ENCODE results near the gene GIGYF1. TPM values are rescaled to one million over a fixed set of nuclear protein-coding genes. Genes with fewer than 3 reads are reported as not detected.

Gene GIGYF1
- total RNA-seq, 1 donor from 2014 or later = 21.6 TPM

DNA sequence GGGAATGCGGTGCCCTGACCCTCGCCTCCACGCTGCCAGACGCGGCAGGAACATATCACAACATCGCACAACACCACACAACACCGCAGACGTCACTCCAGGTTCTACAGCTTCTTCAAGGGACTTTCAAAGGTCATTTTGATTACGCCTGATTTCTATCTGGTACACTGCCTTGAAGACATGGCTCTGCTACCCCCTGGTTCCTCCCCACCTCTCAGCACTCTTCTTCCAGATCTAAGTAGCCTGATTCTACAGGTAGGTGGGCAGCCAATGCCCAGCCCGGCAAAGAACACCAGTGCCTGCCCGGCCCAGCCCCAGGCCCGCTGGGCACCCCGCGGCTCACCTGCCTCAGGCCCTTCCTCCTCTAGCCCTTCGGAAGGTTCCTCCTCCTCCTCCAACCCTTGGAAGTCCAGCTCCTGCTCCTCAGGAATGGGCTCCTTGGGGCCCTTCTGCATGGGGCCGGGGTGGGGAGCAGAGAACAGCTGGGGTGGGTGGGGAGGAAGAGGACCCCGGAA is 8.4 kb downstream of the GIGYF1 start:
- no peak for DNase-seq (ENCODE audit: low spot score)
- no peak for ATAC-seq

DNA sequence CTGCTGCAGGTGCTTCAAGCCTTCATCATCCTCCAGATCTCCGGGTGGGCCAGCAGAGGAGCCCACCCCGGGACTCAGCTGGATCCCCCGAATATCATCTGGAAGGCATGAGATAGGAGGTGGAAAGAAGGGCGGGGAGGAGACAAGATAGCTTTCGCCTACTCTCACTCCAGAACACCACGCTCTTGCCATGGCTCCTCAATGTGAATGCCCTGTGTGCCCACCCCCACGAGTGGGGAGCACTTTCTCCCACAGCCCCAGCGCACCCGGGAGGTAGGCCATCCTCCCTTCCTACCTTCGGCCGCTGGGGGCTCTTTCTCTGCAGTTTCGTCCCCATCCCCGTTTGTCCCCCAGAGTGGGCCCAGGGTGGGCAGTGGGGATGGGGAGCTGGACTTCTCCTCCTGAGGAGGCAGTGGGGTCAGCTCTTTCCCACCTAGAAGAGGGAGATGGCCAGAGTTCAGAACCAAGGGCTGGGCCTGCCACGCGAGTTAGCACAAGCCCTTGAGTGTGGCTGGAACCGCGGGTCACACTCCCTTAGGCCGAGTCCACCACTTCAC is 8.9 kb downstream of the GIGYF1 start:
- DNase-seq (ENCODE audit: low spot score) (no peak), ATAC-seq (no peak)

DNA sequence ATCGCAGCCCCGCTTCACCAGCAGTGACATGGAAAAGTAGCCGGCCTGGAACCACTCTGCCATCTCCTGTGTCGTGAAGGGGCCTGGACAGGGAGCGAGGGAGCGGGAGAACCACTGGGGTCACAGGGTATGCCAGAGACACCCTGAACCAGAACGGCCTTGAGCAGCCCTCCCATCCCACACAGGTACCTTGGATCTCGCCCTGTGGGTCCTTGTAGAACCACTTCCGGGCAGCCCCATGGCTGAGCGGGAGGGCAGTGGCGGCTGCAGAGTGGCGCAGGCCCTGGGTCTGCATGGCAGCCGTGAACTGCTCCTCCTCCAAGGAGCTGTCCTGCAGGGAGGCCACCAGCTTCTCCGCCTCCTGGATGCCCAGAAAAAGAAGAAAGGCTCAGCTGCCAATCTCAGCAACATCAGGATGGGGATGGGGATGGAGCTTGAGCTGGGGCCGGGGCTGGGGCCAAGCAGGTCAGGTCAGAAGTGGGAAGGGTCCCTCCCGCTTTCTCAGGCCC is 9.5 kb downstream of the GIGYF1 start:
- no peak for DNase-seq (ENCODE audit: low spot score)

DNA sequence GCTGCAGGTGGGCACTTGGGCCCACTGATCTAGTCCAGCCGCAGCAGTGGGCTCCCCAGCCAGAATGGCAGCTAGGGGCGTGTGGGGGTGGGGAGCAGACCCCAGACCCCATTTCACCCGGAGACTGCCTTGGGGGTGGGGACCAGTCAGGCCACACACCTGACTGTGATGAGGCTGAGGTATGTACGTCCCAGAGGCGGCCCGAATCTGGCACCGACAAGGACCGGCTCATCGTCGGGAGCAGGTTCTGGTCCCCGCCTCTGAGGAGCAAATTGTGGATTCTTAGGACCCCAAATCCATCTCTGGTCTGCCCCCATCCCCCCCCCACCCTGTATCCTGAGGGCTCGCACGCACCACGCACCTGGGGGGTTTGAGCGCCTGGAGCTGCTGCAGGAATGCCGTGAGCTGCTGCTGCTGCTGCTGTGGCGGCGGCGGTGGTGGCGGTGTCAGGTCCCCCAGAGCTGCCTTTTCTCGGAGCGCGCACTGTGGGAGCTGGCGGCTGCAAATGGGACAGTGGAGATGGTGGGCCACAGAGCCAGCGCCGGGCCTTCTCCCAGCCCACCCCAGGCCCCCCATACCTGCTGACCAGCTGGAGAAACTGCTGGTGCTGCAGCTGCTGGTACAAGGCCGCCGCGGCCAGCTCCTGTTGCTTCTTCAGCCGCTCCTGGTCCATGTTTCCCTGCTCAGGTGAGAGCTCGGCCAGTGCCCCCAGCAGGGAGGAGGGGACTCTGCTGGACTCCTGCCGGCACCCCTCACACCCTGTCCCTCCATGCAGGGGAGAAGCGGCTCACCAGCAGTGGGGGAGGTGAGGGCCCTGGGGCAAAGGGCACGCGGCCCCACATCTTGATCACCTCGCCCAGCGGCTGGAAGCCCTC is 10.2 kb downstream of the GIGYF1 start:
- DNase-seq (ENCODE audit: low spot score) = no peak
- ATAC-seq = no peak

More for the DNA sequence above, 9.5 kb downstream of the GIGYF1 start:
- no peak for ATAC-seq

DNA sequence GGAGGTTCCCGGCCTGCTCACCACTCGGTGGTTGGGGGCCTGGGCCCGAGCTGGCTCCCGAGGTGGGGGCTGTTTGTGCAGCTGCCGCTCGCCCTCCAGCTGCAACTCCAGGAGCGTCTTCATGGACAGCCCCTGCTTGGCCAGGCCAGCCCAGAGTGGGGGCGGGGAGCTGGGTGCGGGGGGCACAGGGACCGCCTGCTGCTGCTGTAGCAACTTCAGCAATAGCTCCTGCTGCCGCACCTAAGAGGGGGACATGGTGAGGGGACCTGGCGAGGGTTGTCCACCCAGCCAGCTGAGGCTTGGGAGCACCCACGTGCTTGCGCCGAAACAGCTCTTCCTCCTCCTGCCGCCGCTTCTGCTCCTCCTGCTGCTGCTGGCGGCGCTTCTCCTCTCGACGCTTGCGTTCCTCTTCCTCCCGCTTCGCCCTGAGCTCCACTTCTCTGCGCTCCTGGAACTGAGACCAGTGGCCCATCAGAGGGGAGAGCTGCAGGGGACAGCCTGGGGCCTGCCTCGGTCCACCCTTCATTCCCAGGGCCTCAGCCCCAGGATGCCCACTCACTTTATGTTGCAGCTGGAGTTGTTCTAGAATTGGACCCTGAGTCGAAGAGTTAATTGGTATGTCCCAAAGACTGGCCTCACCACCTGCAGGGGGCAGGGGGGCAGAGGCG is 10.9 kb downstream of the GIGYF1 start:
- ATAC-seq (no peak), DNase-seq (ENCODE audit: low spot score) (no peak)

DNA sequence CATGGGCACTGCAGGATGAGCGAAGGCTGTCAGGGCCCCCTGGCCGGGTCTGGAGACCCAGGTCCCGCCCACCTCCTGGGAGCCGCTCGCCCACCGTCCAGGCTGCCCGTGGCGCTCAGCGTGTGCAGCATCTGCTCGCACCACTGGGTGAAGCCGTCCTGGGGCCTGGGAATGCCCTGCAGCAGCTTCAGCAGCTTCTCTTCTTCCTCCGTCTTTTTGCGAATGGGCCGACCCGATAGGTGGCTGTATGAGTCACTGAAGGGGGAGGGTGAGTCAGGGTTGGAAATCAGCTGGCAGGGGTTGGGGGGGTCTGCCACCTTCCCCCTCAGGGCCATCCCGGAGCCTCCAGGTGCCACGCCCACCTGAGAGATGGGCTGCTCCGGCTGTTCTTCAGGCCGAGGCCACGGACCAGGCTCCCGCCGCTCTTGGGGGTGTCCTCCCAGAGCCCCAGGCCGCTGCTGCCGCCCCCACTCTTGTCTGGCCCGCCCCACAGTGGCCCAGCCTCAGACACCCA is 11.8 kb downstream of the GIGYF1 start:
- DNase-seq (ENCODE audit: low spot score) (no peak), ATAC-seq (no peak)

DNA sequence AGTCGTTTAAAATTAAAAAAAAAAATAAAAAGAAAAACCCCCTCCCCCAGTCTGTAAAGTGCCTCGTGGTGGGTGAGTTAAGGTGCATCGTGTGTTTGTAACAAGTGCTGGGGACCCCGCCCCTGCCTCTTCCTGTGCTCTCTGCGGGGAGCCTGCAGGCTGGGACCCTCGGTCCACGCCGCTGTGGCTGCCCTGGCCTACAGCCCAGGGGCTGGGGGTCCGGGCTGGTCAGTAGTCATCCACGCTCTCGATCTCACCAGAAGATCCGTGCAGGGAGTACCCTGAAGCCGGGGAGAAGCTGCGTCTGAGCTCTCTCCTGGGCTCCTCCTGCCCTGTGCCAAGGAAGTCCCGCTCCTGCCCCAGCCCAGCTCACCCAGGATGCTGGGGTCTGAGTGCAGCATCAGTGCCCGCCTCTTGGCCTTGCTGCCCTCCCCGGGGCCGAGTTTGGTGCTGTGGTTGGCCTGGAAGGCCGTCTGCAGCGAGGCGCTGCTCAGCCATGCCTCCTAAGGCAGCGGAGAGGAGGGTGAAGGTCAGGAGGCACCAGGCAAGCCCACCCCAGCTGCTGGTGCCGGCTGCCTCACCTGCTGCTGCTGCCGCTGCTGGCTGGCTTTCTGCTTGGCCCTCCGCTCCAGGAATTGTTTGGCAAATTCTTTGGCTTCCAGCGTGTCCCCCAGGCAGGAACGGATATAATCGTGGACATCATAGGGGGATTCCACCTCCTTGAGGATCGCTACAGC is 12.4 kb downstream of the GIGYF1 start:
- no peak for ATAC-seq
- DNase-seq (ENCODE audit: low spot score) = no peak

DNA sequence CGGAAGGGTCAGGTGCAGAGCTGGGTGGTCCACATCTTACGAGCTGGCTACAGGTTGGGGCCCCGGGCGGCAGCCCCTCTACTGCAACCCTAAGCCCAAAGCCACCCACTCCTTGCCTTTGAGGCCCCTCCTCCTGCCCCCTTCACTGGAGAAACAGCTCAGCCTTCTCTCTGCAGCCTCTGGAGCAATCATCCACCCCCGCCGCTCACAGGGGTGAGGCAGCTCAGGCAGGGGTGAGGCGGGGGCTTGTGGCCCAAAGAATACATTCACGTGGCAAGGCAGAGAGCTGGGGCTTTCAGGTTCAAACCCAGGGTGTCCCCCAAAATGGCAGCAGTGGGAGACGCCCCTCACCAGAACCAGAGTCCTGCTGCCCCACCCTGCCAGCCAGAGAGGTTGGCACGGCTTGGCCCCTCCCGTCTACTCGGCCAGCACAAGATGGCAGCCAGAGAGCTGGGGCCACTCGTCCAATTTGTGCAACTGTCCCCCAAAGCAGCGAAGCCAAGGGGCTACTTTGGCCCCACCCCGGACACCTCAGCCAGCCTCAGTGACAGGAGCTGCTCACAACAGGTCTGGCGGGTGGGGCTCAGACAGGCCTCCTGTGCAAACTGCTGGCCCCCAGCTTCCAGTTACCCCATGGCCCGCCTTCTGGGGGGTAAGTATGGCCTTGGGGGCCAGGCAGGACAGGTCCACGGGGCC is 13.3 kb downstream of the GIGYF1 start:
- no peak for DNase-seq (ENCODE audit: low spot score)
- ATAC-seq = no peak

DNA sequence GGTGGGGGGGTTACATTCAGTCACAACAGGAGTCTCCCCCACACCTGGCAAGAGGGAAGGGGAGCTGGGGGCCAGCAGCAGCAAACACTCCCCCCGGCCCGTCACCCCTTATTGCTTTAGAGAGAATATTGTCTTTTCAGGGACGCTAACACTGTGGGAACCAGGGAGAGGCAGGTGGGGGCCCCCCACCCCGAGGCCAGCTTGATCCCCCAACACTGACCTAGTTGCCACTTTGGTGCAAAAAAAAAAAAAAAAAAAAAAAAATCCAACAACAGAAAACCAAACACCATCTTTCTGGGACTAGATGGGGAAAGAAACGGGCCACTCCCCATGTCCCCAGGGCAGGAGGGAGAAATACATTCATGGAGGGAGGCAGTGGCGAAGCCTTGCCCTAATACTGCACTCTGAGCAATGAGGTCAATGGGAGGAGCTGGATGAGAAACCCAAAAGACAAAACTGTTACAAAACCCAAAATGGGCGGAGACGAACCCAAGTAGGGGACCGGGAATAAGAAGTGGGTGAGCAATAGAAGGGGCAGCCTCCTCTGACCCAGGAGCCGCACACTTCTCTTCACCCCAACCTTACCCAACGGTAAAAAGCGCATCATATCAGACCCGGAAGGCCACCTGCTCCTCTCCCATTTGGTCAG is 14.0 kb downstream of the GIGYF1 start:
- DNase-seq (ENCODE audit: low spot score) = no peak
- ATAC-seq = peak; percentile 2

DNA sequence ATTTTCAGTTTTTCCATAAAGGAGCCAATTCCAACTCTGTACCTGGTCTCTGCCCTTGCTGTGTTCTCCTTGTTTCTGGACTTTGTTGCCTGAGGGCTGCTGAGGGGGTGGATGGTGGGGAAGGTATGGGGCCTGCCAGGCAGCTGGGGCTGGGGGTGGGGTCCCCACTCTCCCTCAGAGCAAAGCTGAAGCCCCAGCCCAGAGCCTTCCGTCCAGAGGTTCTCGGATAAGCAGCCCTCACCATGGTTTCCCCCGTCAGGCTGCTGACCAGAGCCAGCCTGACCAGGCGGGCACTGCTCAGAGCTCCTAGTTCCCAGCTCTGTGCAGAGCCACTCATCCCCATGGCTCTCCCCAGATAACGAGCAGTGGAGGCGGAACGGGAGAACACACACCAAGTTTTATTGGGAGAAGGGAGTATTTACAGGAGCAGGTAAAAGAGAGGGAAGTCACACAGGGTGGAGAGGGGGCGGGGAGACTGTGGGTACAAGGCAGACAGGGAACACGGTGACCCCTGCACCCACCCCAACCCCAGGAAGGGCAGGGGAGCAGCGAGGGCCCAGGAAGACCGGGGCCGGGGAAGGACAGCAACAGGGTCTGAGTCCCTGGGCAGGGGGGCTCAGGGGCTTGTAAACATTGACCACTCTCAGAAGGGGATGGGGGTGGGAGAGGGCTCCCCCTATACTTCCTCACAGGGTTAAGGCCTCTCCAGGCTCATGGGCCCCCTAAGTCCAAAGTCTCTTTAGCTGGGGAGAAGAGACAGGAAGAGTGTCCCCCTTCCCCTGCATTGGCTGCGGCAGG is 14.7 kb downstream of the GIGYF1 start:
- DNase-seq (ENCODE audit: low spot score) (no peak), ATAC-seq (no peak)

DNA sequence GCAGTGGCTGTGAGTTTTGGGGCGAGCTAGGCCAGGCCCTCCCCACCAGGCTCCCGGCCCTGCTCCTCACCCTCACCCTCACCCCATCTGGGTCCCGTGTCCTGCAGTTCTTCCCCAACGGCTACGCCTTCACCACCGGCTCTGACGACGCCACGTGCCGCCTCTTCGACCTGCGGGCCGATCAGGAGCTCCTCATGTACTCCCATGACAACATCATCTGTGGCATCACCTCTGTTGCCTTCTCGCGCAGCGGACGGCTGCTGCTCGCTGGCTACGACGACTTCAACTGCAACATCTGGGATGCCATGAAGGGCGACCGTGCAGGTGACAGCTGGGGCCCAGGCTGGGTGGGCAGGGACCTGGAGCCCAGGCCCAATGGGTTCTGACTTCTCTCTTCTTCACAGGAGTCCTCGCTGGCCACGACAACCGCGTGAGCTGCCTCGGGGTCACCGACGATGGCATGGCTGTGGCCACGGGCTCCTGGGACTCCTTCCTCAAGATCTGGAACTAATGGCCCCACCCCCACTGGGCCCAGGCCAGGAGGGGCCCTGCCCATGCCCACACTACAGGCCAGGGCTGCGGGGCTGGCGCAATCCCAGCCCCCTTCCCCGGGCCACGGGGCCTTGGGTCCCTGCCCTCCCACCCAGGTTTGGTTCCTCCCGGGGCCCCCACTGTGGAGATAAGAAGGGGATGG is 15.6 kb downstream of the GIGYF1 start:
- peak; percentile 47 for DNase-seq (ENCODE audit: low spot score)
- ATAC-seq = no peak

DNA sequence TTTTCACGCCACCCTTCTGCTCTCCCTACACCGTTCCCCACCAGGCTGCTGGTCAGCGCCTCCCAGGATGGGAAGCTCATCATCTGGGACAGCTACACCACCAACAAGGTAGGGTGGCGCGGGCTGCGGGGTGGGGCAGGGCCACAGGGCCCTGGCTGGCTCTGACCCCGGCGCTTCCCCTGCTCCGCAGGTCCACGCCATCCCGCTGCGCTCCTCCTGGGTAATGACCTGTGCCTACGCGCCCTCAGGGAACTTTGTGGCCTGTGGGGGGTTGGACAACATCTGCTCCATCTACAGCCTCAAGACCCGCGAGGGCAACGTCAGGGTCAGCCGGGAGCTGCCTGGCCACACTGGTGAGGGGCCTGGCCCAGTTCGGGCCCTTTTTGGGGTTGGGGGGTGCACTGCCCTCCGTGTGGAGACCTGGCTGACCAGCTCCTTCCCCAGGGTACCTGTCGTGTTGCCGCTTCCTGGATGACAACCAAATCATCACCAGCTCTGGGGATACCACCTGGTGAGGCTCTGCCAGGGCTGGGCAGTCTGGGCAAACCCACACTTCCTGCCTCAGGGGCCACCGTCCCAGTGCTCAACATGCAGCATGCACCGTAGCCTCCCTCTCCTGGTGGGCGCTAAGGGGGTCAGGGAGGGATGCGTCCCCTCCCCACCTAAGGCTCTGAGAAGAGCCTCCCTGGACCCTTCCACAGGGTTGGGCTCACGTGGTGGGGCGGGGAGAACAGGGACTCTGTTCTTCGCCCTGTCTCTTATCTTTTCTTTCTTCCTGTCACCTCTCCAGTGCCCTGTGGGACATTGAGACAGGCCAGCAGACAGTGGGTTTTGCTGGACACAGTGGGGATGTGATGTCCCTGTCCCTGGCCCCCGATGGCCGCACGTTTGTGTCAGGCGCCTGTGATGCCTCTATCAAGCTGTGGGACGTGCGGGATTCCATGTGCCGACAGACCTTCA is 16.5 kb downstream of the GIGYF1 start:
- ATAC-seq (no peak), DNase-seq (ENCODE audit: low spot score) (peak; percentile 48)

DNA sequence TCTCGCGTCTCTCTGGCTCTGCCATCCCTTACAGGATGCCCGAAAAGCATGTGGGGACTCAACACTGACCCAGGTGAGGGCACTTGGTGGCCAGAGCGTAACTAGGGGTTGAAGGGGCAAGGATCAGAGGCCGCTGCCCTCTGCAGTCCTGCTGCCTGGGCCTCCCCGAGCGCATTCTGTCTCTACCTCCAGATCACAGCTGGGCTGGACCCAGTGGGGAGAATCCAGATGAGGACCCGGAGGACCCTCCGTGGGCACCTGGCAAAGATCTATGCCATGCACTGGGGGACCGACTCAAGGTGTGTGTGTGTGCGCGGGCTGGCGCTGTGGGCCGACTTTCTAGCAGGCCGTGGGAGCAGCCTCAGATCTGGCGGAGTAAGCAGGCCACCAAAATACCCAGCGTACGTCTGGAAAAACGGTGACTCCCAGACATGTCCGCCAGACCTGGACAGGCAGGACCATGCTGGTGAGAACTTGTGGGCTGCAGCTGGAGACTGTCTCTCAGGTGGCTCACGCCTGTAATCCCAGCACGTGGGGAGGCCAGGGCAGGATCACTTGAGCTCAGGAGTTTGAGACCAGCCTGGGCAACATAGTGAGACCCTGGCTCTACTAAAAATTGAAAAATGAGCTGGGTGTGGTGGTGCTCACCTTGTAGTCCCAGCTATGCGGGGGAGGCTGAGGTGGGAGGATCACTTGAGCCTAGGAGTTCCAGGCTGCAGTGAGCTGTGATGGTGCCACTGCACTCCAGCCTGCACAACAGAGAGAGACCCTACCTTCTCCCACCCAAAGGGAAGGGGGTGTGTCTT is 17.3 kb downstream of the GIGYF1 start:
- no peak for DNase-seq (ENCODE audit: low spot score)
- ATAC-seq = peak; percentile 34

DNA sequence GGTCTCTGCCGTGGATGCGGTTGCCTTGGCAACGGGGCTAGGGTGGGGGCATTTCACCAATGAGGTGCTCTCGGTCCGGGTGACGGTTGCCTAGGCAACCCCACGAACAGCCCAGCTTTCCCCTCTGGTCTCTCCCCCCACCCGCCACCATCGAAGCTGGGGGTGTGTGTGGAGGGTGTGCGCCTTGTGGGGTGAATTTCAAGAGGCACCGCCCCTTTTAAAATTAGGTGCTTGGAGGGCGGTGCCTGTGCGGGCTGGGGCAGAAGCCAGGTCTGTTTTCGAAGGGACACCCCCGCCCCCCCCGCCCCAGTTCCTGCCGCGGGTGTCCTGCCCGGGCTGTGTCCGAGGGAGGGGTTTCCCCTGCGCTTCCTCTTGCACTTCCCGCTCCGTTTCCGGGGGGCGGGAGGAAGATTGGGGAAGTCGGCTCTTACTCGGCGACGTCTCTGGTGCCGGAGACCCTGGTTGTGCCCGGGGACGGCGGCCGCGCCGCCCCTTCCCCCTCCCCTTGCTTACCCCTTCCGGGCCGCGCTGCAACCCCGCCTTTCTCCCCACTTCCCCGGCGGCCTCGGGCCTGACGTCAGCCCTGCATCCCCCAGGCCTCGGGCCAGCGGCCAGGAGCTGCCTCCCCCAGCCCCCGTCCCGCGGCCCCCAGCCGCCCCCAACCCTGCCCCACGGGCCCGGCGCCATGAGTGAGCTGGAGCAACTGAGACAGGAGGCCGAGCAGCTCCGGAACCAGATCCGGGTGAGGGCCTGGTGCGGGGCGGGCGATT is 18.3 kb downstream of the GIGYF1 start:
- ATAC-seq (peak; percentile 43), DNase-seq (ENCODE audit: low spot score) (peak; percentile 84)

DNA sequence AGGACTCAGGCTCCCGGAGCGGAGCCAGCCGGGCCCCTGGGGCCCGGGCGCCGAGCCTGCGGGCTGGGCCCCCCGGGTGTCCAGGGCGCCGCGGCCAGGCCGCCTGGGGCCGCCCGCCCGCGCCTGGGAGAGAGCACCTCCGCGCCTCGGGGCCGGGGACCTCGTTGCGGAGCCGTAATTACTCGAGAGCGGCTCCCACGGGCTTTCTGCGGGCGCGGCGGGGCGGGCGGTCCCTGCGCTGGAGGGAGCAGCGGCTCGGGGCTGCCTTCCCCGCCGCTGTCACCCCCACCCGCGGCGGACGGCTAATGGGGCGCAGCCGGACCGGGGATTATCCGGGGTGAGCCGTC is 19.0 kb downstream of the GIGYF1 start:
- DNase-seq (ENCODE audit: low spot score) (no peak), ATAC-seq (peak; percentile 1)

Data from left lobe of liver (tissue), 2 donors.